ENCODE measurements around the gene STARD13.

STARD13 gene

DNA sequence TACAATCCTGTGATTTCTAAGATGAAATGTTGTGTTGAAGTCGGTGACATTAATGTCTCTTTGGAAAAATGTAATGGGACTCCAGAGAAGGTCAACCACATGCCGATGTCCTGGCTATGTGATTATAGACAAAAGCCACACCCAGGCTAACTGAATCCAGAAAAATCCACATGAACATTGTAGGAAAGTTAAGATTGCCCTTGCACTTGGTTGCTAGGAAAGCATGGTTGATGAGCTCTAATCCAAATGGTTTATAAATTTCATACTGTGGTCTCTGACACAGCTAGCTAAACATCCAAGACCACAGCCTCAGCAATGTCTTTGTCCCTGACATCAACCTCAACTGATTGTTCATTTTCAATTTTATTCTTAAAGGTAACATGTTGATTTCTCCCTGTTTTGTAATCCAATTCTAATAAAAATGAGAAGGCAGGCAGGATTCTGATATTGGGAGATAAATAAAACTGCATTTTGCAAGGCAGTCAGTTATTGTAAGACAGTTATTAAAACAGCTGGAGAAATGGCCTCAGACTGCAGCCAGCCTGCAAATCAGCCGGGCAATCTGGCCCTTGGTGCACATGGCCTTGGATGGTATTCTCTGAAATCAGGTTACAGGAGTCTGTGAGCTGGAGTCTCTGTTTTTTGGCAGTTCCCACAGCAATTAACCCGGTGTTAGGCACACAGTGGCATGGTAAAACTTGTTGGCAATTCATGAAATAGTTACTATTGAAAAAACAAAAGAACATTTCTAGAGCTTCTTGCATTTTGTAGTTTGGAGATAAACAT, 93.9 kb downstream of the STARD13 start:
- Histone ChIP-seq H3K27ac (ENCODE audit: low read length) (no peak overlapping the region), H3K4me1 (ENCODE audit: low read length) (0 out of 2 replicates have a peak, but pooled peaks cover 9% of the 10 kb centered on the region), H3K9ac (ENCODE audit: low read length) (no peak overlapping the region)

DNA sequence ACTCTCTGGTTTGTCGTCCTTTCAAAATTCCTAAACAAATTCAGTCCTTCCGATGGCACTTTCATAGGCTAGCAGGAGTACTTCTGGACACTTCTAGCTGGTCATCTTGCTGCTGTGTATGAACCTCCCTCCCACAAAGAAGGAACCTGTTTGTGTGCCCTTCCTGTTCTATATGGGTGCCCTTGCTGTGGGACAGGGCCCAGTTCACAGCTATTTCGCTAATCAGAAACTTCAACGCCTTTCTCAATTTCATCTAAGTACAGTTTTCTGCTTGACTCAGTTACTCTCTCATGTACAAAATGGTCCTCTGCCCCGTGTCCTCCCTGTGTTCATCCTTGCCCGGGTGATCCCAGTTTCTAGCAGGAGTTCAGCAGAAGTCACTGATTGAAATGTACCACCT, 96.1 kb downstream of the STARD13 start:
- Histone ChIP-seq H3K4me1 (ENCODE audit: low read length) (0 out of 2 replicates have a peak, but pooled peaks cover 9% of the 10 kb centered on the region), H3F3A (ENCODE audit: insufficient read depth, low read length) (peaks cover 4% of the 10 kb centered on the region), H3K9me3 (replicated peaks; ENCODE audit: insufficient read depth, low read length) (no peaks in the 10 kb centered on the region), H3K9ac (ENCODE audit: low read length) (no peak overlapping the region), H3K9me2 (replicated peaks; ENCODE audit: insufficient read depth, low read length) (no peaks in the 10 kb centered on the region), H3K4me3 (ENCODE audit: low read length) (no peak overlapping the region), H3K27ac (ENCODE audit: low read length) (no peak overlapping the region), H3K27me3 (replicated peaks; ENCODE audit: insufficient read depth, low read length) (no peaks in the 10 kb centered on the region), H3K36me3 (replicated peaks; ENCODE audit: insufficient read depth, low read length) (no peaks in the 10 kb centered on the region), H3K79me2 (ENCODE audit: low read length) (no peaks in the 10 kb centered on the region), H3K4me2 (ENCODE audit: low read depth, low read length) (no peak overlapping the region), H2AFZ (ENCODE audit: low read length) (no peak overlapping the region), H4K20me1 (ENCODE audit: insufficient read depth, low read length) (no peaks in the 10 kb centered on the region)
- DNase-seq = no peak
- TF ChIP-seq EZH2phosphoT487 (IDR thresholded peaks at IDR 0.05; ENCODE audit: low read length) = no peak
- TF ChIP-seq, protein P1, sequence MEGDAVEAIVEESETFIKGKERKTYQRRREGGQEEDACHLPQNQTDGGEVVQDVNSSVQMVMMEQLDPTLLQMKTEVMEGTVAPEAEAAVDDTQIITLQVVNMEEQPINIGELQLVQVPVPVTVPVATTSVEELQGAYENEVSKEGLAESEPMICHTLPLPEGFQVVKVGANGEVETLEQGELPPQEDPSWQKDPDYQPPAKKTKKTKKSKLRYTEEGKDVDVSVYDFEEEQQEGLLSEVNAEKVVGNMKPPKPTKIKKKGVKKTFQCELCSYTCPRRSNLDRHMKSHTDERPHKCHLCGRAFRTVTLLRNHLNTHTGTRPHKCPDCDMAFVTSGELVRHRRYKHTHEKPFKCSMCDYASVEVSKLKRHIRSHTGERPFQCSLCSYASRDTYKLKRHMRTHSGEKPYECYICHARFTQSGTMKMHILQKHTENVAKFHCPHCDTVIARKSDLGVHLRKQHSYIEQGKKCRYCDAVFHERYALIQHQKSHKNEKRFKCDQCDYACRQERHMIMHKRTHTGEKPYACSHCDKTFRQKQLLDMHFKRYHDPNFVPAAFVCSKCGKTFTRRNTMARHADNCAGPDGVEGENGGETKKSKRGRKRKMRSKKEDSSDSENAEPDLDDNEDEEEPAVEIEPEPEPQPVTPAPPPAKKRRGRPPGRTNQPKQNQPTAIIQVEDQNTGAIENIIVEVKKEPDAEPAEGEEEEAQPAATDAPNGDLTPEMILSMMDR (IDR thresholded peaks at IDR 0.05; ENCODE audit: low read length) = no peak
- TF ChIP-seq EZH2 (optimal IDR thresholded peaks at IDR 0.05; ENCODE audit: low read depth, low read length) = no peak

More for the DNA sequence above, 93.9 kb downstream of the STARD13 start:
- no peaks in the 10 kb centered on the region for H3K9me2 ChIP-seq (replicated peaks; ENCODE audit: insufficient read depth, low read length)
- H3K36me3 ChIP-seq (replicated peaks; ENCODE audit: insufficient read depth, low read length) = no peaks in the 10 kb centered on the region
- TF ChIP-seq, protein P1 (IDR thresholded peaks at IDR 0.05; ENCODE audit: low read length) = no peak
- no peak for TF ChIP-seq EZH2 (optimal IDR thresholded peaks at IDR 0.05; ENCODE audit: low read depth, low read length)
- TF ChIP-seq EZH2phosphoT487 (IDR thresholded peaks at IDR 0.05; ENCODE audit: low read length) = no peak
- no peaks in the 10 kb centered on the region for H3K9me3 ChIP-seq (replicated peaks; ENCODE audit: insufficient read depth, low read length)
- DNase-seq = no peak
- H3K79me2 ChIP-seq (ENCODE audit: low read length) = no peaks in the 10 kb centered on the region
- no peaks in the 10 kb centered on the region for H3K27me3 ChIP-seq (replicated peaks; ENCODE audit: insufficient read depth, low read length)
- no peak overlapping the region for H3K4me3 ChIP-seq (ENCODE audit: low read length)
- H2AFZ ChIP-seq (ENCODE audit: low read length) = no peak overlapping the region
- H3F3A ChIP-seq (ENCODE audit: insufficient read depth, low read length) = peaks cover 4% of the 10 kb centered on the region
- H4K20me1 ChIP-seq (ENCODE audit: insufficient read depth, low read length) = no peaks in the 10 kb centered on the region
- H3K4me2 ChIP-seq (ENCODE audit: low read depth, low read length) = no peak overlapping the region

DNA sequence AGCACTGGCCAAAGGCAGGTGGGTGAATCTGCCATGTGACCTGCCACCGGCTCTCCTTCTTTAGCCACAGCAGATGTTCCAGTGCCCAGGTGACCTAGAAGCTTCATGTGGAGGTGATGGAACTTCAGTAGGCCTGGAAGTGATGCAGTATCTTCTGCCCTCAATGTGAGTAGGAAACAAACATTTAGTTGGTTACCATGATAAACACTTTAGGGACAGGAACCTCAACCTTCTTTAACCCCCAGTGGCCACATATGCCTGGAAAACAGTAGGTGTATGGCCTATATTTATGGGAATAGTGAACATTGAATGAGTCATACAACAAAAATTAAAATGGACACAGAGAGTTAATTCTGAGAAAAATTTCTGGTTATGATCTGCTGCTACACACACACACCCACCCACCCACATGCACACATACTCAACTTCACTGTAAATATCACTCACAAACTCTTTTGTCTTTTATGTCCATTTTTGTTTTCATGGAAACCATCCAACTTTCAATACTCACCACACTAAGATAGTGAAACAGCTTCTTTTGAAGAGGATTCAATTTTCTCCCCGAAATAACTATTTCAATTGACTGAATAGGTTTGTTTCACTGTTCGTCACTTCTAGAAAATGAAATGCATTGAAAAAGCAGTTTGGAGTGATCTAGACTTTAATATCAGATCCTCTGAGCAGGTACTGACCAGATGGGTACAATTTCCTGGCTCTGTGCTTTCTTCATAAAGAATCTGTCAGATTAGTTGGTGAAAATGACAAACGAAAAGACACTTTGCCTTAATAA, 97.3 kb downstream of the STARD13 start:
- peak overlapping the region; percentile 35; the same call in 1 of the 2 replicates for H3K4me2 ChIP-seq (ENCODE audit: low read depth, low read length)

More for the DNA sequence above, 97.3 kb downstream of the STARD13 start:
- Histone ChIP-seq H3K79me2 (ENCODE audit: low read length) (no peaks in the 10 kb centered on the region), H3K4me1 (ENCODE audit: low read length) (0 out of 2 replicates have a peak, but pooled peaks cover 9% of the 10 kb centered on the region), H3K9me3 (replicated peaks; ENCODE audit: insufficient read depth, low read length) (no peaks in the 10 kb centered on the region), H3K36me3 (replicated peaks; ENCODE audit: insufficient read depth, low read length) (no peaks in the 10 kb centered on the region), H3K9ac (ENCODE audit: low read length) (peak overlapping the region; percentile 31; the same call in 1 of the 2 replicates), H3K27ac (ENCODE audit: low read length) (peak overlapping the region; percentile 59; the same call in 1 of the 2 replicates), H2AFZ (ENCODE audit: low read length) (no peak overlapping the region), H3F3A (ENCODE audit: insufficient read depth, low read length) (peaks cover 4% of the 10 kb centered on the region), H3K4me3 (ENCODE audit: low read length) (no peak overlapping the region), H3K9me2 (replicated peaks; ENCODE audit: insufficient read depth, low read length) (no peaks in the 10 kb centered on the region), H4K20me1 (ENCODE audit: insufficient read depth, low read length) (no peaks in the 10 kb centered on the region), H3K27me3 (replicated peaks; ENCODE audit: insufficient read depth, low read length) (no peaks in the 10 kb centered on the region)
- peak; percentile 53 for DNase-seq
- TF ChIP-seq EZH2phosphoT487 (IDR thresholded peaks at IDR 0.05; ENCODE audit: low read length) (no peak), EZH2 (optimal IDR thresholded peaks at IDR 0.05; ENCODE audit: low read depth, low read length) (no peak)
- TF ChIP-seq, protein P1 (IDR thresholded peaks at IDR 0.05; ENCODE audit: low read length) = no peak

All from MM.1S (cell line).